Fibroblast of mammary gland (primary cell): ENCODE data around the gene MGME1.

ENCODE experiments used
- DNase-seq: peaks from one replicate; pipeline ENCODE4 v3.0.0-alpha.2; 2010; ENCODE audit warnings: low read depth
- H3K4me3 ChIP-seq: 2 replicates; pipeline ENCODE4 v1.5.1; 2011; ENCODE audit warnings: low read depth, mild to moderate bottlenecking, low read length, moderate library complexity; ENCODE audit not compliant: control insufficient read depth
- TF ChIP-seq, protein P1 (sequence below): conservative IDR thresholded peaks from 2 replicates; pipeline ENCODE4 v1.5.1; 2011; ENCODE audit warnings: low read depth, low read length, inconsistent platforms; ENCODE audit not compliant: control insufficient read depth, insufficient read depth

Gene MGME1

DNA sequence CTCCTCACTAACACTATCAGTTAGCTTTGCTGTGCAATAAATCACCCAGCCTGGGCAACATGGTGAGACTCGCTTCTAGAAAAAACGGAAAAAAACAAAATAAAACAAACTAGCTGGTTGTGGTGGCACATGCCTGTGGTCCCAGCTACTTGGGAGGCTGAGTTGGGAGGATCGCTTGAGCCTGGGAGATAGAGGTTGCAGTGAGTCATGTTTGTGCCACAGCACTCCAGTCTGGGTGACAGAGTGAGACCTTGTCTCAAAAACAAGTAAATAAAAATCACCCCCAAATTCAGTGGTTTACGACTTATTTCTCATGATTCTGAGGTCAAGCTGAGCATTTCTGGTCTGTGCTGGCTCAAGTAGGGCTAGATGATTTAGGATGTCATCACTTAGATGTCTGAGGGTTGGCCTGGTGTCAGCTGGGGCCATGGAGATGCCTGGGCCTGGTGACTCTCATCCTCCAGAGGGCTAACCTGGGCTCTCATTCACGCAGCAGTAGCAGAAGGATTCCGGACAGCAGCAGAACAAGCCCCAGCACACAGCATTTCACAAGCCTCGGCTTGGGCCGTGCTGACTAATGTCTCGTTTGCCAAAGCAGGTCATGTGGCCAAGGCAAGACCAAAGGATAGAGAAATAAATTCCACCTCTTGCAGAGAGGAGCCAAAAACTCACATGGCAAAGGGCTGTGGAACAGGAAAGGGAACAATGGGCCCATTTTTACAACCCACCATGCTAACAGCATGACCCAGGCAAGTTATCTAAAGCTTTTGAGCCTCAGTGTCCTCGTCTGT lies 32.5 kb downstream of the MGME1 start:
- DNase-seq = peak; percentile 97
- TF ChIP-seq, protein P1, sequence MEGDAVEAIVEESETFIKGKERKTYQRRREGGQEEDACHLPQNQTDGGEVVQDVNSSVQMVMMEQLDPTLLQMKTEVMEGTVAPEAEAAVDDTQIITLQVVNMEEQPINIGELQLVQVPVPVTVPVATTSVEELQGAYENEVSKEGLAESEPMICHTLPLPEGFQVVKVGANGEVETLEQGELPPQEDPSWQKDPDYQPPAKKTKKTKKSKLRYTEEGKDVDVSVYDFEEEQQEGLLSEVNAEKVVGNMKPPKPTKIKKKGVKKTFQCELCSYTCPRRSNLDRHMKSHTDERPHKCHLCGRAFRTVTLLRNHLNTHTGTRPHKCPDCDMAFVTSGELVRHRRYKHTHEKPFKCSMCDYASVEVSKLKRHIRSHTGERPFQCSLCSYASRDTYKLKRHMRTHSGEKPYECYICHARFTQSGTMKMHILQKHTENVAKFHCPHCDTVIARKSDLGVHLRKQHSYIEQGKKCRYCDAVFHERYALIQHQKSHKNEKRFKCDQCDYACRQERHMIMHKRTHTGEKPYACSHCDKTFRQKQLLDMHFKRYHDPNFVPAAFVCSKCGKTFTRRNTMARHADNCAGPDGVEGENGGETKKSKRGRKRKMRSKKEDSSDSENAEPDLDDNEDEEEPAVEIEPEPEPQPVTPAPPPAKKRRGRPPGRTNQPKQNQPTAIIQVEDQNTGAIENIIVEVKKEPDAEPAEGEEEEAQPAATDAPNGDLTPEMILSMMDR = no peak
- no peak overlapping the region for H3K4me3 ChIP-seq

DNA sequence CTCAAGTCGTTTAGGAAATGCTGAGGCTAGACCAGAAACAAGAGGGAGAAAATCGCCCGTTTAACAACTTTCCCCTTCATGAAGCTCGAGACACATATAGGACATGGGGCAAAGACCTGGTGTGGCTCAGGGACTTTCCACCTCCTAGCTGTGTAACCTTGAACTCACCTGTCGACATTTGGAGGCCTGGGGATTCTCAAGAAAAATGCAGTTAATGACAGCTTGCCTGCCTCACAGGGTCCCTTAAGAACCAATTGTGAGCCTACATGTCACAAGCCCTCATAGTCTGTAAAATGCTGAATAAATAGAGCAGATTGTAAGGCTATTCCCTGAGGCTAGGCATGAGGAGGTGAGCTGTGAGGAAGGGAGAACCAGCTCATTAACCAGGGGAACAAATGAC lies 35.1 kb downstream of the MGME1 start:
- no peak for DNase-seq
- TF ChIP-seq, protein P1 = no peak

DNA sequence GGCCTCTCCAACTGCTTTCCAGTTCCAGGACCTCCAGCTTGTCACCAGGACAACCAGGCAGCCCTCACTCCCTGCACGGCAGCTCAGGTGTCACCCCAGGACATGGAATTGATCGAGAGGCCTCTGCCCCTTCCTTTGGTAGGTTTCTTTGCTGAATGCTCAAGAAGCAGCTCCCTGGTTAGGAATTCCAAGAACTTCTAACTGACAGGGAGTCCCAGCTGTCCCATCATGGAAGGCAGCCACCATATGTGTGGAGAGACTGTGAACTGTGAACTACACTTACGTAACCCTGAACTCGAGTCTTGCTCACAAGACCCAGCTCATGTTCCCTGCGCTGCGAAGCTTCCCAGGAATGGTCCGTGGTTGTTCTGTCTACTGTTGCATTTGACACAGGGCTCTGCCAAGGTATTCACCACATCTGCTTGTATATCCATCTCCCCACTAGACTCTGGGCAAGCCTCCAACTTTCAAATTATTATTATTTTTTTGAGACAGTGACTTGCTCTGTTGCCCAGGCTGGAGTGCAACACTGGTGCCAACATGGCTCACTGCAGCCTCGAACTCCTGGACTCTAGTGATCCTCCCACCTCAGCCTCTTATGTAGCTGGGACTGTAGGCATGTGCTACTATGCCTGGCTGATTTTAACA lies 35.7 kb downstream of the MGME1 start:
- no peak overlapping the region for H3K4me3 ChIP-seq
- DNase-seq = peak; percentile 41
- TF ChIP-seq, protein P1 = no peak

More for the DNA sequence above, 35.1 kb downstream of the MGME1 start:
- H3K4me3 ChIP-seq = no peak overlapping the region

DNA sequence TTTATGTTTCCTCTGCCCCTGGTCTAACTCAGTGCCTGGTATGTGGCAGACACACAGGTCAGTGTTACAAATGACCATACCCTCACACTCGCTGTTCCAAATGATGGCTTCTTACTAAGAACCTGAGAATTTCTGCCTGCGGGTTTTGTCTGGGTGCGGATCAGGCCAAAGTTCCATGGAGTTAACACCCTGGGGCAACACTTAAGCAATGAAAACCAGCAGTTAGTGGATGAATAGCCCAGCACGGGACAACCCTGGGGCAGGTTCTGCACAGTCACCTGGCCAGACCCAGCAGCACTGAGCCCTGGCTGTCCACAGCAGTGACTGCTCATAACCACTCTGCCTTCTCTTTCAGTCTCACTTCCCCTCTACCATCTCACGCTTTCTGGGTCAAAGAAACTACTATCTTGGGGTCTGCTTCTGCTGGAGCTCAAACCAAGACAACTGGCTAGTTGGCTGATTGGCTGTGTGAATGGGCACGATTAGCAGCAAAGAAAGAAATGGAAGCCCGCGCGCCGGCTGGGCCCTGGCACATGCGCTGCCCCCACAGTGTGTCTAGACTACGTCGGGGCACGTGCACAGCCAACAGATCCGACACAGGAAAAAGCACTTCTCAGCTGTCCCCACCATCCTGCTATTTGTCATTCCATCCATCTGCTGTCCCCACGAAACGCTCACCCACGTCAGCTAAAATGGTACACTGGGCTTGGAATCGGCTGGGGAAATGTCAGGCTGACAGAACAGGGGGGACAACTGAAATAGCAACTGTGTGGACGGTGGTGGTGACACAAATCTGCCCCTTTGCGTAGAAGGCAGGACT lies 36.6 kb downstream of the MGME1 start:
- TF ChIP-seq, protein P1 = no peak
- DNase-seq = no peak
- no peak overlapping the region for H3K4me3 ChIP-seq

DNA sequence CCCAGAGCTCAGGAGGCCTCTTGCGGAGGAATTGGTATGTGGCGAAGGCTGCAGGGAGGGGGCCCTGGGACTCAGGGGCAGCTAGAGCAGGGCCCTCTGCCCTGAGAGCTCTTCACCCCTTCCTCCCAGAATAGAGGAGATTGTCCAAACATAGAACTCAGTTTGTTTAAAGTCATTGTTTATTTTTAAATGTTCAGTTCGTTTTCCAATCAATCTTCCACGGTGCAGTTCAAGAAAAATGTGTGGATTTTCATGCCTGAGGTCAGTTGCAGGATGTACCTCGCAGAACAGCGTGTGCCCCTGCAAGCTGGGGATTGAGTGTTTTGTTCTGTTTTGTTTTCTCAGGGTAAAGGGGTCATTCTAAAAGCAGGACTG lies 37.2 kb downstream of the MGME1 start:
- no peak overlapping the region for H3K4me3 ChIP-seq
- no peak for DNase-seq
- TF ChIP-seq, protein P1 = no peak

DNA sequence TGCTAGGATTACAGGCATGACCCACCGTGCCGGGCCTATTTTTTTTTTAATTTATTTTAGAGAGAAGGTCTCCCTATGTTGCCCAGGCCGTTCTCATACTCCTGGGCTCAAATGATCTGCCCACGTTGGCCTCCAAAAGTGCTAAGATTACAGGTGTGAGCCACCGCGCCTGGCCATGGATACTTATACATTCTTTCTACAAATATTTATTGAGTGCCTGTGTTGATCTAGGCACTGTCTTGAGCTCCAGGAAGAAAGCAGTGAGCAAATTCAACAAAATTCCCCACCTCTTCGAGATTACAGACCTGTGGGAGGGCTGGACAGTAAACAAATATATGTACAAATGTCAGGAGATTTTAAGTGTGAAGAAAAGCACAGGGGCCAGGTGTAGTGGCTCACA lies 37.9 kb downstream of the MGME1 start:
- no peak for DNase-seq
- H3K4me3 ChIP-seq = no peak overlapping the region
- TF ChIP-seq, protein P1 = no peak
